SKM-1 treated with dmso at 0.1 percent for 144 hours (cell line): Measurements from ENCODE around the gene UNKL.

Experiments
- DNase-seq: peaks from one replicate; lab custom pipeline; 2025; ENCODE audit not compliant: unreplicated experiment; lab: John Stamatoyannopoulos, UW

The UNKL gene

DNA sequence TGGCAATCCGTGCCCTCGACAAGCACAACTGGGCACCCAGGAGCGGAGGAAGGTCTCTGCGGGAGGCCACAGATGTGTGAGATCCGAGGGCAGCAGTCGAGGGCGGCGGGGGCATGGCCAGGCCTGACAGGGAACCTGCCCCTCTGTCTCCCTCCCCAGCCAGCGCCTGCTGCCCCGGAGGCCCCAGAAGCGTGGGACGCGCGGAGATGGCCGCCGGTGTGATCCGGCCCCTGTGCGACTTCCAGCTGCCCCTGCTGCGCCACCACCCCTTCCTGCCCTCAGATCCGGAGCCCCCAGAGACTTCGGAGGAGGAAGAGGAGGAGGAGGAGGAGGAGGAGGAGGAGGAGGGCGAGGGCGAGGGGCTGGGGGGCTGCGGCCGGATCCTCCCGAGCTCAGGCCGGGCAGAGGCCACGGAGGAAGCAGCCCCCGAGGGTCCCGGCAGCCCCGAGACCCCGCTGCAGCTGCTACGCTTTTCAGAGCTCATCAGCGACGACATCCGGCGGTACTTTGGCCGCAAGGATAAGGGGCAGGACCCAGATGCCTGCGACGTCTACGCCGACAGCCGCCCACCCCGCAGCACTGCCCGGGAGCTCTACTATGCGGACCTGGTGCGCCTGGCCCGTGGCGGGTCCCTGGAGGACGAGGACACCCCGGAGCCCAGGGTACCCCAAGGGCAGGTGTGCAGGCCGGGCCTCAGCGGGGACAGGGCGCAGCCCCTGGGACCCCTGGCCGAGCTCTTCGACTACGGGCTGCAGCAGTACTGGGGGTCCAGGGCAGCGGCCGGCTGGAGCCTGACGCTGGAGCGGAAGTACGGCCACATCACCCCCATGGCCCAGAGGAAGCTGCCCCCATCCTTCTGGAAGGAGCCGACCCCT, 18.1 kb upstream of the UNKL start:
- DNase-seq, result no peak

DNA sequence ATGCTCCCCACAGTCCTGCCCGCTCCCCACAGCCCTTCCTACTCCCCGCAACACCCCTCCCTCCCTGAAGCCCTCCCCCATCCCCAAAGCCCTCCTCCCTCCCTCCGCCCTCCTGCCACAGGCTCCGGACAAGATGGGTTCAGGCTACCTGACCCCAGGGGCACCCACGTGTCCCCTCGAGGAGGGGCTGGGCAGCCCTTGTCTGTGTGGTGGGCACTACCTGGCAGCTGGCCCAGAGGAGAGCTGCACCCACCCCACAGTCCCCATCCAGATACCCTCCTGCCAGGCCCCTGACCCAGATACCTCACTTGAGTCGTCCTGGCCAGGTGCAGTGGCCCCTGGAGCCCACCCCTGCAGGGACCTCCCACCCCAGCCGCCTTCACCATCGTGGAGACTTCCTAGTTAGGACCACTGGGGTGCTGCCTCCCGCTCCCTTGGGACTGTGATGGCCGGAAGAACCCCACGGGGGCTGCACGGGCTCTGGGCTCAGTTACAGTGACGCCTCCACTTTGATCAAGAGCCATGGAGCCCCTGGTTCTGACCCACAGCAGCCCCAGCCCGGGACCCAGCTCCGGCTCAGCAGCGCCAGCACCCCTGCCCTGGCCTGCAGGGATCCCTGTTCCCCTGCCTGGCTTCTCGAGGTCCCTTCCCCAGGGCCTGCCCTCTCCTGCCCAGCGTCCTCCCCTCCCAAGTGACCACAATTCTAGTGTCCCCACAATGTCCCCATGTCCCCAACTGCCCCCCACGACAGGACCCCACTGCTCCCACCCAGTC, 17.2 kb upstream of the UNKL start:
- DNase-seq, result no peak

DNA sequence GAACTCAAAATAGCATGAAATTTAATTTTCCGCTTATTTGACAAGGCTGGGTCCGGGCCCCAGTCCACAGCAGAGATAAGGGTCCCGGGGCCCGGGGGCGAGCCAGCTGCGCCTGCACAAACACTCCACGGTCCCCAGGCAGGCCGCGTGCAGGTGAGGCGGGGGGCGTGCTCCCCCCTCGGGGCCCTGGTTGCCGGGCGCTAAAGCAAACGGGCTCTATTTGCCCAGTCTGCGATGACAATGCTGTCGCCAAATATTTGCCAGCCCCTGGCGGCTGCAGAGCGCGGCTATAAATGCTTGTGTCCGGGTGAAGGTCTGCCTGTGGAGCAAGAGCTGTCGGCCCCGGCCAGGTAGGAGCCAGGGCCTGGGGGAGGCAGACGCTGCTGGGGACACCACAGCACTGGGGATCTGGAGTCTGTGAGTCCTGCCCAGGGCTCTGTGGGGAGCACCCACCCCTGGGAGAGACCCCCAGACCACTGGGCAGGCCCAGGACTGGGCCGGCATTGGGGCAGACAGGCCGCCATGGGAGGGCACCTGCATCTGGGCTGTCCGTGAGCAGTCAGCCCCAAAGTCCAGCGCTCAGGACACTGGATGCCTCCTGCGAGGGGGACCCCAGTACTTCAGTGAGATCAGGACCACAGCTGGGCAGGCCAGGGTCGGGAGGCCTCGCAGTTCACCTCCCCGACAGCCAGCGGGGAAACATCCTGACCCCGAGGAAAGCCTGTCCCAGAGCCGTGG, 16.4 kb upstream of the UNKL start, which contains the start of gene PERCC1:
Gene PERCC1 (plus strand): TSS at position 320 of the 738 bp plus-strand sequence. CDS start 1,516 bp downstream, outside the sequence.
- DNase-seq, result no peak

DNA sequence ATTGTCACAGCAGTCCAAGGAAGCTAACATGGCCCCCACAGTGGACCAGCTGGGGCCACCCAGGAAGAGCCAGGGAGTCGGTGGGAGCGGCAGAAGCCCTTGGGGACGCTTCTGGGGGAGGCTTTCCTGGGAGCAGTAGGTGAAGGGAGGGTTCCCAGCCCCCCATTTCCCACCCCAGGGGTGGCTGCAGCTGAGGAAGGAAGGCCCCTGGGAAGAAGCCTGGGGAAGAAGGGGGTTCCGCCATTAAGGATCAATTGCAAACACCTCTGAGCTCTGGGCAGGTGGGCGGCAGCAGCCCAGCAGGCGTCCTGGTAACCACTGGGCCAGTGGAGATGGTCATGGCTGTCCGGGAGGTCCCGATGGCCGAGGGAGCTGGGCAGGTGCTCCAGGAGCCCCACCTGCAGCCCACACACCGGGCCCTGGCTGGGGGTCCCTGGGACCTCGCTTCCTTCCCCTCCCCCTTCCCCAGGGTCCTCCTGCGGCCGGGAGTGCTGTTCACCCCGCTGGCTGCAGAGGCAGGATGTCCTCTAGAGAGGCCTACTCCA, 15.8 kb upstream of the UNKL start:
- no peak for DNase-seq

DNA sequence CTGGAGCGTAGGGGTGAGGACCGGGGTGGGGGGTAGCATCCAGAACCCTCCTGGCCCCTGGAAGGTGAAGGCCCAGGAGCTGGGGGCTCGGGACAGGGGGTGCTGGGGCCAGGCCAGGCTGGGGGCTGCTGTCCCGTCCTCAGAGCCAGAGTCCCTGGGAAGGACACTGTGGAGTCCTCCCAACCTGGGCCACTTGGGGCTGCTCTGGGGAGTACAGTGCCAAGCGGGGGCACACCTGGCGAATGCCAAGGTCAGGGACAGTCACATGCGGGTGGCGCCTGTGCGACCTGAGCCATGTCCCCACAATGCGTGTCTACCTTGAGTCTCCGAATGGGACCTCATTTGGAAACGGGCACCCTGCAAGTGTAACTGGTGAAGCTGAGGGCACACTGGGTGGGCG, 15.1 kb upstream of the UNKL start:
- DNase-seq, result no peak

DNA sequence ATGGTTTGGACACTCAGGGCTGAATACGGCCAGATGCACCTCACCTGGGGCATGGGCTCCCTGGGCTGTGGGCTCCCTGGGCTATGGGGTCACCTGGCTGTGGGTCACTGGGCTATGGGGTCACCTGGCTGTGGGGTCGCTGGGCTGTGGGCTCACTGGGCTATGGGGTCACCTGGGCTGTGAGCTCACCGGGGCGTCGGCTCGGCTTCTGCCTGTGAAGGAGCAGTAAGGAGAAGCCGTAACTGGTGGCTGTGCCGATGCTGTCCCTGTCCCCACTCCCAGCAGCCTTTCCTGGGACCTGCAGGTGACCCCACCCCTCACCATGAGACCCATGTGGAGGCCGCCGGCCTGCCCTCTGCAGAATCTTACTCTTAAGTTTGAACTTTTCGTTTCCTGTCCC, 14.5 kb upstream of the UNKL start:
- no peak for DNase-seq

DNA sequence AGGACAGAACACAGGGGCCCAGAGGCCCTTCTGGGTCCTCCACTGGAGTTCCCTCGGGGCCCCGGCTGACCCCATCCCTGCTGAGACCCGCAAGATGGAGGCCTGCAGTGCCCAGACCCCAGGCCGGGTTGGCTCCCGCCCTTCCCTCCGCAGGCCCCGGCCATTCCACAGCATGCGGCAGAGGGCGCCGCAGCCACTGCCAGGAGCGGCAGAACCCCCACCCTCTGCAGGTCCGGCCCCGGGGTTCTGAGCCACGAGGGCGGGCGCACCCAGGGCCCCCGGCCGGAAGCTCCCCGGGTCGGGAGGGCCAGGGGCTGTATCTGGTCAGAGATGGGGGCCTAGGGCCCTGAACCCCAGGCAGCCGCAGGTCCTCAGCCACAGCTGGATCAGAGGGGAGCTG, 14.0 kb upstream of the UNKL start:
- DNase-seq, result peak; percentile 65

DNA sequence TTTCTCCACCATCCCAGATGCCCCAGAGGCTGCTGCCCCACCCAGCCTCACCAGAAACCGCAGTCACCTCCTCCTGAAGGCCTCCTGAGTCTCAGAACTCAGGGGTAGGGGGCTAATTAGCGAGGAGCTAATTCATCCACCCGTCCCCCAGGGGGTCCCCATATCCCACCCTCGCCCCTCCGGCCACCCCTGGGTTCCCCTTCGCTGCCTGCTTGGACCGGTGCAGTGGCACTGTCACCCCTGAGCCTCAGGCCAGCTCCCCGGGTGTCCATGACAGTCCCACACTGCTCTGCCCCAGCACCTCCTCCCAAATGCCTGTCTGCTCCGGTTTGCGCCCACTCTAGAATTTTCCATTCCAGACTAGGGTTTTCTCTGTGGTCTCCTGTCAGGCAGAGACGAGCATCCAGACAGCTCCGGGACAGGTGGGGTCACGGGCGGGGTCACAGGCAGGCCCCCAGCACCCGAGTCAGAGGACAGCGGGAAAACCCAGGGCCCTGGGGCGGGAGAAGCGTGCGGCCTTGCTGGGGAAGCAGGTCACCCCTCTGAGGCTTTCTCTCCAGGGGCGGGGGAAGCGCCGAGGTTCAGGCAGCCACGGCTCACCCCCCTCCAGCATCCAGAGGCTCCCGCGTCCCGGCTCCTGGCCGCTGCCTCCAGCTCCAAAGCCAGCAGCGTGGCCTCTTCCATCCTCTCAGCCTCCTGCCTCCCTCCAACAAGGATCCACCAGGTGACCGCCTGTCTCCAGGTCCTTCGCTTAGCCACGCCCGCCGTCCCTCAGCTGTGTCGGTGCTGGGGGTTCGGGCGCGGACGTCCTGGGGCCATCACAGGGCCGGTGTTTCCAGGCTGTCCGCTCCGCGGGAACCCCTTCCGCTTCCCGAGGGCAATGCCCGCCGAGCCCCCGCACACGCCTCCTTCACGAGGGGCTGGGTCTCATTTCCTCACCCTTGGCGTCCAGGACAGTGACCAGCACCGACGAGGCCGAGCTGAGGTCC, 13.3 kb upstream of the UNKL start:
- no peak for DNase-seq

DNA sequence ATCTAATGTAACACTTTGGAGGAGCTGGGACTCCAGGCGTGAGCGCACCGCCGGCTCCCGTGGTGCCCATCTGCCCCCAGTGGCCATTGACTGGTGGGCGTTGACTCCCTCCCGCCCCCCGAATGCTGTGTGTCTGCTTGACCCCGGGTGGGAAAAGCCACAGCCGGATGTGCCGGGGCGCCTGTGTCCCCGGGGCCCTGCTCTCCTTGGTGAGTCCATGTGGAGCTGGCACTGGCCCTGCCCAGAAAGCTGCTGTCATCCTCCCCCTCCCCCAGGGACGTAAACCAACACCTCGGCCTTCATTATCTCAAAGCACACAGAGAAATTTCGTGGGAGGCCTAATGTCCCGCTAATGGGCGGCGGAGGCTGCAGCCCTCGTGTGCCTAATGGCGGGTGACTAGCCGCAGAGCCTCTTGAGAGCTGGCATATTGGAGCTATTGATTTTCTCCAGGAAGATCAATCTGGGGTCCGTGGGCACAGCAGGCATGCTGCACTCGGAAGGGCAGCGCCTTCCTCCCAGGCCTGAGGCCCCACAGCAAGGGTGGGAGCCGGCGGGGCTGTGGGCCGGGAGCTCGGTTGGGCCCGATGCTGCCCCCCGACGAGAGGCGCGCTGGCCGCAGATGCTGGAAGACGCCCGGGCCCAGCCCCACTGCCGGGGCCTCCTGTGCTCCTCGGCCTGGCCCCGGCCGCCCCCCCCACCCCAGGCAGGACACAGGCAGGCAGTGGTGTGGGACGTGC, 12.4 kb upstream of the UNKL start:
- DNase-seq, result no peak

DNA sequence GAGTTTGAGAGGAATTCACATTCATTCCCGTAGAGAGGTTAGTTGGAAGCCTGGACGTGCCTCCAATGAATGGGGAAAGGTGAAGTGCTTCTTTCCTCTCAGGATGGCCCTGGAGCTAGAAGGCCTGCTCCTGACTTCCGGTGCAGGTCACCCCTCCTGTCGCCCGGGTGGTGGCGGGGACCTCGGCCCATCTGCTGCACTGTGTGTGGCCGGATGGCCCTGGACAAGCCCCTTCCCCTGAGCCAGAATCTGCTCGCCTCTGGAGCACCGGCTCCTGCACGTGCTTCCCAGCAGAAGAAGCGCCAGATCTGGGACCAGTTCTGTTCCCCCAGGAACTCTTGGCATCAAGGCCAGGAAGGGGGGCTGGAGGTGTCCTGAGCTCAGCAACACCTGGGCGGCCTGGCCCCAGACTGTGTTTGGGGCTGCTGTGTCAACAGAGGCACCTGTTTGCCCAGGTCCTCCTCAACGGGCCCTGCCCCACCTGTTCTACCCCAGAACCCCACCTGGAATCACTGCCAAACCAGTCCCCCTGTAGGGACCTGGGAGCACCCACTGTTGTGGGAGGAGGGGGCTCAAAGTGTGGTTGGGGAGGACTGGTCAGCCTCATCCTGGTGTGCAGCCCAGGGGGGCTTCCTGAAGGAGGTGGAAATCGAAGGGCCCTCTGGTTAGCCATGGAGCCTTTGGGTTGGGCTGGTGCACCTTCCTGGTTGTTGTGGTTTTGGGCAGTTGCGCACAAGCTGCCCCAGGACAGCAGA, 11.3 kb upstream of the UNKL start:
- DNase-seq, result no peak

DNA sequence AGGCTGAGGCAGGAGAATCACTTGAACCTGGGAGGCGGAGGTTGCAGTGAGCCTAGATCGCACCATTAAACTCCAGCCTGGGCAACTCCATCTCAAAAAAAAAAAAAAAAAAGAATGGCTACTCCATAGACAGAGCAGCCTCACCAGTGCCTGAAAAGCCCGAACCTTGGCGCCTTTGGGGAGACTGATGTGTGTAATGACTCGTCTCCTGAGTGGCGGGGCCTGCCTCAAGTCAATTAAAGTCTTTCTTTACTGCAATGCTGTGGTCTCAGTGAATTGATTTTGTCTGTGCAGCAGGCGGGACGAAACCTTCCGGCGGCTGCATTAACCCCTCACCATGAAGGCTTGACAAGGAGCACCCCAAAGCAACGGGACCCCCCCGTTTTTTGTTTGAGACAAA, 9.5 kb upstream of the UNKL start:
- DNase-seq, result no peak

DNA sequence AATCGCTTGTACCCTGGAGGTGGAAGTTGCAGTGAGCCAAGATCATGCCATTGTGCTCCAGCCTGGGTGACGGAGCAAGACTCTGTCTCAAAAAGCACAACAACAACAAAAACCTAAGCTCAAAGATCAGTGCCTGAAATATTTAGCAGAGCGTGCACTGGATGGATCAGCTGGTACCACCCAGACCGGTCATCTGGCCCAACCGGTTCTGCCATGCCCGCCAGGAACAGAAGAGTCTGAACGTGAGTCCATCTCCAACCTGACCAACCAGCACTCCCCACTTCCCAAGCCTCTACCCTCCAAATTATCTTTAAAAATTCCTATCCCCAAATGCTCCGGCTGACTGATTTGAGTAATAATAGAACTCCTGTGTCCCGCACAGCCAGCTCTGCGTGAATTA, 7.6 kb upstream of the UNKL start:
- DNase-seq, result no peak

DNA sequence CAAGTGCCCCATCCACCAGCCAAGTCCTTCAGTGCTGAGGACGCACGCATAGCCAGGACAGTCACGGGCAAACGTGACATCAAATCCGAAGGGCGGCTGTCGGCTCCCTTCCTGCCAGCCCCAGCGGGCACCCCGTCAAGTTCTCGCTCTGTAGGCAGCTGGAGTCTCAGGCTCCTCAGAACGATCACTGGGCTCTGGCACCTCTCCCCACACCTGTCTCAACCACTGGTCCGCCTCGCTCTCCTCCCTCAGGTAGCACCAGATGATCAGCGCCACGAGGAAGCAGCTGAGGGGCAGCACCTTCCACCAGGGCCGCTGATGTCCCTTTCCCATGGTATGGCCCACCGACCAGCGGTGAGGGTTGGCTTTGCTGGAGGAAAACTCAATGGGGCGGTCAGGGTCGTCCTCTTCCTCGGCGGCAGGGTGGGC, 5.6 kb upstream of the UNKL start:
- no peak for DNase-seq

DNA sequence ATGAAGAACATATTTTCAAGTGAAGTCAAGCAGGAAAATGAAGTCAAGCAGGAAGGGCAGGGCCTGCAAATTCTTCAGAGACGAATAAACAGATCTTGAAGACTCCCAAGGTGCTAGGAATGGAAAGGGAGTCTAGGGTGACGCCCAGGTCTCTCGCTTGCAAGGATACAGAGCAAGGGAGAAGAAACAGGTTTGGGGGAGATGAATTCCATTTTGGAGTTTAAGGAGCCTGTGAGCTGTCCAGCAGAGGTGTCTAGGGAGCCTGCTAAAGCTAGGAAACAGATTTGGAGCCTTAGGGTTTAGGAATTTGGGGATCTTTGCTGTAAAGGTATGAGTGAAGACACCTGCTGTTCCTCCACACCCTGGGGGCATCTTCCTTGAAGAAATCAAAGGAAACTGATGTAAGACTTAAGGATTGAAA, 2.0 kb upstream of the UNKL start:
- no peak for DNase-seq

DNA sequence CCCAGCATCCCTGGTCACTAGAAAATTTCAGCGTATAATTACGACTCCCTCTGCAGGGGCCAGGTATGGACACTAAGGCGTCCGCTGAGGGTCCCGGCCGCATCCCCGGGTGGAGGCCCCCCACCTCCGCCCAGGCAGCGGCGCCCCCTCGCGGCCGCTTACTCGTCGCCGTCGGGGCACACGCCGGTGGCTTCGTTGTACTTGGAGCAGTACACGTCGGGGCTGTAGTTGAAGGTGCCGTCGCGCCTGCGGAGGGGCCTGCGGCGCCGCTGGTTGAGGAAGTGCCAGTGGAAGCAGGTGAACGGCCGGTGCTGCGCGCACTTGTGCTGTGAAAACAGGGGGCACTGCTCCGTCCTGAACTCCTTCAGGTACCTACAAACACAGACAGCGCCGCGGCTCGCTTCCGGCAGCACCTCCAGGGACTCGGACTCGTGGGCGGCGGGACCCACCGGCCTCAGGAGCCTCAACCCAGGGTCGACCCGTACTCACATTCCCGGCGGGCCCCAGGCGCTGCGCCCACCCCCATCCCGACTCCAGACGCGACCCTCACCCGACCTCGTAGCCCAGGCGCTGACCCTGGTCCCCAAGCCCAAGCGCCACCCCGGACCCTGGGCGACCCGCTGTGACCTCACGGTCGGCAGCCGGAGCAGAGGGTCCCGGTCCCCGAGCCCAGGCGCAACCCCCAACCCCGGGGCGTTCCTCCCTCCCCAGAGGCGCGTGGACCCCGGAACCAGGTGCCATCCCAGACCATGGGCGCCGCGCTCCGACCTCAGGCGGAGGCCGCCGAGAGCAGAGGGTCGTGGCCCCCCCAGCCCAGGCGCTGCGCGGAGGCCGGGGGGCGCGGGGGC, 596 bp downstream of the UNKL start:
- peak; percentile 58 for DNase-seq

DNA sequence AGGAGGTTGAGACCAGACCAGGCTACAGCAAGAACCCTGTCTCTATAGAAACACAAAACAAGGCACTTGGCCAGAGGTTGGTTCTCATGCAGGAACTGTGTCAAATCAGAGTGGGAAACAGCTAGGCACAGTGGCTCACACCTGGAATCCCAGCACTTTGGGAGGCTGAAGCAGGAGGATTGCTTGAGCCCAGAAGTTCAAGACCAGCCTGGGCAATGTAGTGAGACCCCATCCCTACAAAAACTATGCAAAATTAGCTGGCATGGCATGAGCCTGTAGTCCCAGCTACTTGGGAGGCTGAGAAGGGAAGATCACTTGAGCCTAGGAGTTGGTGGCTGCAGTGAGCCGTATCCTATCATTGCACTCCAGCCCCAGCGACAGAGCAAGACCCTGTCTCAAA, 1.7 kb downstream of the UNKL start:
- DNase-seq, result no peak

DNA sequence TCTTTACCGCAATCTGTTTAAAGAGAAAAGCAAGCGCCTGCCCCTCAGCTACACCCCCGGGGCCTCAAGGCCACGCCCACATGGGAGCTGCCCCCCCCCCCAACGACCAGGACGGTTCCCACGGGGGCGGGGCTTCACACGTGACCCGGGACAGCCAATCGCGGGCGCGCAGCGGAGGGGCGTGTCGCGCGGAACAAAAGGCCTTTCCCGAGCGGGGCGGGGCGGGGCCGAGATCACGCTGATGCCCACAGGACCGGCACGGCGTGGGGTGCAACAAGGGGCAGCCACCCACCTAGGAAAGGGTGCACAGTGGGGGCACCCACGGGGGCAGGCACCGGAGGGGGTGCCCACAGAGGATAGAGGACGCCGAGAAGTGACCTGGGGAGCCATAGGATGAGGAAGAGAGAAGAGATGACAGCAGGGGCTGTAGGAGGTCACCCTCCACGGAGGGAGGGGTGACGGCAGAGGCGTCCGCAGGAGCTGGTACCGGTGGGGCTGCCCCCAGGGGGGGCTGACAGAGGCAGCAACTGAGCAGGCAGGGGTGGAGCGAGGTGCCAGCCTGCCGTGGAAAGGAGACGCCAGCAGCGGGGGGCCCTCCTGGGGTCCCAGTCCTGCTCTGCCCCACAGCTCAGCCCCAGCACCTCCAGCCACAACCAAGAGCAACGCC, 6.2 kb downstream of the UNKL start:
- DNase-seq, result peak; percentile 64
